ENCODE data around the gene PDCD4. TPM values are rescaled to one million over a fixed set of nuclear protein-coding genes. Genes with fewer than 3 reads are reported as not detected.
A peak's percentile ranks its signal among the peaks of the same experiment; 100 is the strongest.

Gene PDCD4
- polyA plus RNA-seq, 4 donors, result 190 to 278 (median 215) TPM

GRCh38 chr10:110916554-110917346, 45.0 kb downstream of the PDCD4 start:
- no peak for DNase-seq (ENCODE audit: low read depth in 4 of 4, low spot score in 2 of 4)

GRCh38 chr10:110918269-110918642, 46.5 kb downstream of the PDCD4 start:
- peak in 3 of 4 donors; percentile 56 to 92 (median 85) for DNase-seq (ENCODE audit: low read depth in 4 of 4, low spot score in 2 of 4)

- peak; percentile 97 to 99 (median 98) for DNase-seq (ENCODE audit: low read depth in 4 of 4, low spot score in 2 of 4)
Measured at GRCh38 chr10:110918643-110919348, 47.1 kb downstream of the PDCD4 start, which contains the start of gene BBIP1. BBIP1 (minus strand) TSS chr10:110919180; CDS start chr10:110918157, 1,023 bp downstream.

- no peak for DNase-seq (ENCODE audit: low read depth in 4 of 4, low spot score in 2 of 4)
Measured at GRCh38 chr10:110919349-110919931, 47.7 kb downstream of the PDCD4 start, which contains the start of gene SHOC2. SHOC2 (plus strand) TSS chr10:110919604; CDS start chr10:110964359, 44,755 bp downstream.

GRCh38 chr10:110919971-110920881, 48.5 kb downstream of the PDCD4 start:
- DNase-seq (ENCODE audit: low read depth in 4 of 4, low spot score in 2 of 4), result peak; percentile 39 to 79 (median 60)

GRCh38 chr10:110923856-110924493, 52.2 kb downstream of the PDCD4 start:
- DNase-seq (ENCODE audit: low read depth in 4 of 4, low spot score in 2 of 4), result no peak

GRCh38 chr10:110927461-110927860, 55.7 kb downstream of the PDCD4 start:
- no peak for DNase-seq (ENCODE audit: low read depth in 4 of 4, low spot score in 2 of 4)

GRCh38 chr10:110931769-110932381, 60.1 kb downstream of the PDCD4 start:
- no peak for DNase-seq (ENCODE audit: low read depth in 4 of 4, low spot score in 2 of 4)

GRCh38 chr10:110932505-110933180, 60.9 kb downstream of the PDCD4 start:
- no peak for DNase-seq (ENCODE audit: low read depth in 4 of 4, low spot score in 2 of 4)

- DNase-seq (ENCODE audit: low read depth in 4 of 4, low spot score in 2 of 4), result no peak
Measured at GRCh38 chr10:110936757-110937156, 65.0 kb downstream of the PDCD4 start.

- DNase-seq (ENCODE audit: low read depth in 4 of 4, low spot score in 2 of 4), result no peak
Measured at GRCh38 chr10:110939419-110939818, 67.7 kb downstream of the PDCD4 start.

- no peak for DNase-seq (ENCODE audit: low read depth in 4 of 4, low spot score in 2 of 4)
Measured at GRCh38 chr10:110944792-110945396, 73.2 kb downstream of the PDCD4 start.

GRCh38 chr10:110946496-110946895, 74.8 kb downstream of the PDCD4 start:
- no peak for DNase-seq (ENCODE audit: low read depth in 4 of 4, low spot score in 2 of 4)

GRCh38 chr10:110947061-110947595, 75.4 kb downstream of the PDCD4 start:
- DNase-seq (ENCODE audit: low read depth in 4 of 4, low spot score in 2 of 4), result no peak
